ENCODE results near the gene RDH16.

Gene RDH16

GRCh38 chr12:56957229-56958052 is at the start of gene RDH16:
RDH16 (minus strand) TSS chr12:56957608; CDS start chr12:56957462, 146 bp downstream.
- H3K4me3 ChIP-seq (IDR thresholded peaks at IDR 0.05; ENCODE audit: insufficient read depth, low read depth, low read length) = no peak within 1 kb of the TSS
- no peak within 1 kb of the TSS for H3K4me2 ChIP-seq
- TF ChIP-seq, protein P1, sequence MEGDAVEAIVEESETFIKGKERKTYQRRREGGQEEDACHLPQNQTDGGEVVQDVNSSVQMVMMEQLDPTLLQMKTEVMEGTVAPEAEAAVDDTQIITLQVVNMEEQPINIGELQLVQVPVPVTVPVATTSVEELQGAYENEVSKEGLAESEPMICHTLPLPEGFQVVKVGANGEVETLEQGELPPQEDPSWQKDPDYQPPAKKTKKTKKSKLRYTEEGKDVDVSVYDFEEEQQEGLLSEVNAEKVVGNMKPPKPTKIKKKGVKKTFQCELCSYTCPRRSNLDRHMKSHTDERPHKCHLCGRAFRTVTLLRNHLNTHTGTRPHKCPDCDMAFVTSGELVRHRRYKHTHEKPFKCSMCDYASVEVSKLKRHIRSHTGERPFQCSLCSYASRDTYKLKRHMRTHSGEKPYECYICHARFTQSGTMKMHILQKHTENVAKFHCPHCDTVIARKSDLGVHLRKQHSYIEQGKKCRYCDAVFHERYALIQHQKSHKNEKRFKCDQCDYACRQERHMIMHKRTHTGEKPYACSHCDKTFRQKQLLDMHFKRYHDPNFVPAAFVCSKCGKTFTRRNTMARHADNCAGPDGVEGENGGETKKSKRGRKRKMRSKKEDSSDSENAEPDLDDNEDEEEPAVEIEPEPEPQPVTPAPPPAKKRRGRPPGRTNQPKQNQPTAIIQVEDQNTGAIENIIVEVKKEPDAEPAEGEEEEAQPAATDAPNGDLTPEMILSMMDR (conservative IDR thresholded peaks at IDR 0.05; ENCODE audit: low read depth, low read length) = no peak
- H3K27me3 ChIP-seq (ENCODE audit: insufficient read depth, low read depth) = no peaks in the 10 kb centered on the region
- no peak within 1 kb of the TSS for H3K9ac ChIP-seq
- no peaks in the 10 kb centered on the region for H3K79me2 ChIP-seq (ENCODE audit: insufficient read depth, low read depth)
- H4K20me1 ChIP-seq (ENCODE audit: insufficient read depth) = no peaks in the 10 kb centered on the region
- no peak within 1 kb of the TSS for H3K27ac ChIP-seq
- H3K36me3 ChIP-seq (ENCODE audit: insufficient read depth) = no peaks in the 10 kb centered on the region
- H3K4me1 ChIP-seq (ENCODE audit: low read depth, poor library complexity, severe bottlenecking) = peaks cover 12% of the 10 kb centered on the region
- H2AFZ ChIP-seq (ENCODE audit: low read depth) = no peak within 1 kb of the TSS

DNA sequence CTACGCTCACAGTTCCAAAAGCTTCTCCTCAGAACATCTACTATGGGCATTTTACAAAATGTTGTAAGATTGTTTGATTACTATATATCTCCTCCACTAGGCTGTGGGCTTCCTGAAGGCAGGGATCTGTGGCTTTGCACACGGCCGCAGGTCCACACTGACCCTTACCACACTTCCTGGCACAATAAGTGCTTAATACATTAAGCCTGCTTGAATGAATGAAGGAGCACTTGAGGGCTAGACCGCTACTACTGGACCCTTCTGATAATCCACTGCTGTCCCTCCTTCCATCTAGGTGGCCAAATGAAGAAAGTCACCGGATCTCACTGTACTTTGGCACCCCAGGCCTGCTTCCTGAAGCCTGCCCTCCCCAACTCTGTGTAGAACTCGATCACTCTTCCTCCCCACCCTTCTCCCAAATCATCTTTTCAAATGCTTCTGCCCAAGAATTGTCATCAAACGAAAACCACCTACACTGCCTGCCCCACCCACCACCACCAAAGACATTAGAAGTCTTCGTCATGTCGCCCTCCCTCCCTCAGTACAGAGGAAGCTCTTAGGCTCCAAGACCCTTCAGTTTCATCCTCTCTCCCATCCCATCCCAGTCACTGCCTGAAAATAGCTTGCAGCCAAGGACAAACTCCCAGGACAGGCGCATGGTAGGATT is 49.5 kb upstream of the RDH16 start:
- no peaks in the 10 kb centered on the region; the same call in 1 of the 2 replicates for H3K36me3 ChIP-seq (ENCODE audit: insufficient read depth)
- peaks cover 30% of the 10 kb centered on the region for H3K79me2 ChIP-seq (ENCODE audit: insufficient read depth, low read depth)
- peak overlapping the region; percentile 53 for H3K4me2 ChIP-seq
- H3K27me3 ChIP-seq (ENCODE audit: insufficient read depth, low read depth) = no peaks in the 10 kb centered on the region
- H4K20me1 ChIP-seq (ENCODE audit: insufficient read depth) = 0 out of 2 replicates have a peak, but pooled peaks cover 1% of the 10 kb centered on the region
- peak overlapping the region; percentile 12; the same call in 1 of the 2 replicates for H3K9ac ChIP-seq
- TF ChIP-seq, protein P1 (conservative IDR thresholded peaks at IDR 0.05; ENCODE audit: low read depth, low read length) = peak; percentile 51
- H3K27ac ChIP-seq = no peak overlapping the region
- no peak overlapping the region for H3K4me3 ChIP-seq (IDR thresholded peaks at IDR 0.05; ENCODE audit: insufficient read depth, low read depth, low read length)
- peak overlapping the region; percentile 81 for H2AFZ ChIP-seq (ENCODE audit: low read depth)
- H3K4me1 ChIP-seq (ENCODE audit: low read depth, poor library complexity, severe bottlenecking) = peaks cover 30% of the 10 kb centered on the region

DNA sequence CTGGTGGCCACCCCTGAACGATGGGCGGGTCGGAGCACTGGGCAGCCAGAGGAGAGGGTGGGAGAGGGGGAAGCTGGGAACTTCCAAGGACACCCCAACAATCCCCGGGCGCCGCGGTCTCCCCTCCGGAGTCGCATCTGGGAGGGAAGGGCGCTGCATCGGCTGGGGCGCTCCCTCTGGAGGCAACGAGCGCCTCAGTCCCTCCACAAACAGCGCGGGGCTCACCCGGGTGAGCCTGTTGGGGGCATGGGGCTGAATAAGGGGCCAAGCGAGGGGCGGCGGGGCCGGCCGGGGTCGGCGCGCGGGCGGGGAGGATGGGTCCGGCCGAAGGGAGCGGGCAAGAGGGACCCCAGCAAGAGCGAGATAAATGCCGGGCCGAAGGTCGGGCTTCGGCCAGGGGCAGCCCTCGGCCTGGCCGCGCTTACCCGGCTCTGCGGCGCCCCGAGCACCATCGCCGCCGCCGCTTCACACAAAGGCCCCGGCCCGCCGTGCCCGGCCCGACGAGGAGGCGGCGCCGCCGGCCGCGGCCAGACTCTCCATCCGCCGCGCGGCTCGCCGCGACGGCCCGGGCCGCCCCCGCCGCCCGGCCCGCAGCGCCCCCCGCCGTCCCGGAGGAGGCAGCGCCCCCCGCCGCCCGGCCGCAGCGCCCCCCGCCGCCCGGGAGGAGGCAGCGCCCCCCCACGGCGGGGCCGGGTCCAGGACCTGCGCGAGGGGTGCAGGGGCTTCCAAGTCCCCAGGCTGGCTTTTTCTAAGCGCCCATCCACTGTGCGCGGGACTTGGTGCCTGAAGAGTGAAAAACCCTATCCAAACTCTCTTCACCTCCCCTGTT is 48.8 kb upstream of the RDH16 start, which contains the start of gene ZBTB39:
Gene ZBTB39, minus strand, starts transcription at position 567 of the 829 bp plus-strand sequence. CDS start 1,629 bp downstream, outside the sequence.
- Histone ChIP-seq H3K4me1 (ENCODE audit: low read depth, poor library complexity, severe bottlenecking) (peaks cover 26% of the 10 kb centered on the region), H3K79me2 (ENCODE audit: insufficient read depth, low read depth) (peaks cover 36% of the 10 kb centered on the region), H3K27me3 (ENCODE audit: insufficient read depth, low read depth) (no peaks in the 10 kb centered on the region), H3K4me3 (IDR thresholded peaks at IDR 0.05; ENCODE audit: insufficient read depth, low read depth, low read length) (peak within 1 kb of the TSS; percentile 66), H3K36me3 (ENCODE audit: insufficient read depth) (no peaks in the 10 kb centered on the region; the same call in 1 of the 2 replicates), H3K27ac (peak within 1 kb of the TSS; percentile 11; the same call in 1 of the 2 replicates), H2AFZ (ENCODE audit: low read depth) (peak within 1 kb of the TSS; percentile 84), H3K4me2 (peak within 1 kb of the TSS; percentile 82), H4K20me1 (ENCODE audit: insufficient read depth) (0 out of 2 replicates have a peak, but pooled peaks cover 4% of the 10 kb centered on the region), H3K9ac (peak within 1 kb of the TSS; percentile 68)
- TF ChIP-seq, protein P1 (conservative IDR thresholded peaks at IDR 0.05; ENCODE audit: low read depth, low read length) = peak; percentile 86; the same call in 1 of the 2 replicates

DNA sequence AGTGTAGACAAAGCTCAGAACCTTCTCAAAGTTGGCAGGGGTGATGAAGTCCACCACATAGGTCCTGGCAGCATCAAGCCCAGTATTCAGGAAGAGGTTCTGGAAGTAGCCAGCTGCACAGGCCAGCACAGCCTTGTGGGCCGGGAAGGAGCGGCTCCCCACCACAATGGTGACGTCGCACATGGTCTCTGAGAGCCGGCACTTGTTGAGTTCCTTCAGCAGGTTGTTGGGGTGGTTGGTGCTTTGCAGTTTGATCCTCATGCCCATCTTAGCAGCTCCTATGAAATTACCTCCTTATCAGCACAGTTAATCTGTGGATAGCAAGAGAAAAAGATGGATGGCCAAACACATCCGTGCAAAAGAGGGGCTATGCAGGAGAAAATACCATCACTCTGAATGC is 47.2 kb upstream of the RDH16 start:
- no peak overlapping the region for H3K27ac ChIP-seq
- 0 out of 2 replicates have a peak, but pooled peaks cover 4% of the 10 kb centered on the region for H4K20me1 ChIP-seq (ENCODE audit: insufficient read depth)
- H3K4me1 ChIP-seq (ENCODE audit: low read depth, poor library complexity, severe bottlenecking) = peaks cover 36% of the 10 kb centered on the region
- H2AFZ ChIP-seq (ENCODE audit: low read depth) = no peak overlapping the region
- H3K27me3 ChIP-seq (ENCODE audit: insufficient read depth, low read depth) = no peaks in the 10 kb centered on the region
- H3K36me3 ChIP-seq (ENCODE audit: insufficient read depth) = no peaks in the 10 kb centered on the region; the same call in 1 of the 2 replicates
- H3K4me2 ChIP-seq = peak overlapping the region; percentile 82
- TF ChIP-seq, protein P1 (conservative IDR thresholded peaks at IDR 0.05; ENCODE audit: low read depth, low read length) = no peak
- peaks cover 40% of the 10 kb centered on the region for H3K79me2 ChIP-seq (ENCODE audit: insufficient read depth, low read depth)
- H3K4me3 ChIP-seq (IDR thresholded peaks at IDR 0.05; ENCODE audit: insufficient read depth, low read depth, low read length) = no peak overlapping the region
- H3K9ac ChIP-seq = no peak overlapping the region
